Left renal cortex interstitium (tissue), 4 donors: ENCODE data around the gene GPR157. TPM values are rescaled to one million over a fixed set of nuclear protein-coding genes. Genes with fewer than 3 reads are reported as not detected.
"Not testable (repeated sequence)": the region's sequence is repeated elsewhere in the genome, so short reads cannot be mapped to it uniquely, and the experiment has no call there.

ENCODE experiments used
- DNase-seq, 4 donors: peaks; one replicate each; pipeline ENCODE4 v3.0.0-alpha.2; 2013; ENCODE audit warnings: low read depth in 4 of 4, low spot score in 2 of 4, missing footprints in 1 of 4
- polyA plus RNA-seq, 4 donors: library from polyadenylated mRNA; unstranded; fragments of 120-200 nt; gene quantifications; one replicate each; pipeline ENCODE4 v1.2.1, GENCODE V29; 2013; ENCODE audit not compliant: insufficient read length in 4 of 4

Gene GPR157
- polyA plus RNA-seq, 4 donors: 1.3 to 3.0 (median 1.4) TPM

GRCh38 chr1:9095818-9096217 lies 33.1 kb downstream of the GPR157 start:
- DNase-seq: no peak

- DNase-seq: not testable (repeated sequence)
Observed at GRCh38 chr1:9093996-9094595, 34.8 kb downstream of the GPR157 start.

GRCh38 chr1:9093581-9093980 lies 35.3 kb downstream of the GPR157 start:
- no peak for DNase-seq

- DNase-seq: no peak
Observed at GRCh38 chr1:9093091-9093490, 35.8 kb downstream of the GPR157 start.

GRCh38 chr1:9088807-9089206 lies 40.1 kb downstream of the GPR157 start:
- DNase-seq: no peak

GRCh38 chr1:9087411-9088125 lies 41.3 kb downstream of the GPR157 start:
- DNase-seq: no peak

- DNase-seq: no peak
Observed at GRCh38 chr1:9086796-9087195, 42.1 kb downstream of the GPR157 start.

- no peak for DNase-seq
Observed at GRCh38 chr1:9086045-9086444, 42.9 kb downstream of the GPR157 start.

GRCh38 chr1:9085306-9085940 lies 43.5 kb downstream of the GPR157 start:
- DNase-seq: no peak

GRCh38 chr1:9084906-9085305 lies 44.0 kb downstream of the GPR157 start:
- DNase-seq: no peak

GRCh38 chr1:9081473-9081872 lies 47.4 kb downstream of the GPR157 start:
- DNase-seq: no peak

GRCh38 chr1:9080705-9081291 lies 48.1 kb downstream of the GPR157 start:
- DNase-seq: no peak

GRCh38 chr1:9079988-9080704 lies 48.8 kb downstream of the GPR157 start:
- no peak for DNase-seq

GRCh38 chr1:9078752-9079500 lies 50.0 kb downstream of the GPR157 start:
- DNase-seq: no peak

- DNase-seq: no peak
Observed at GRCh38 chr1:9078015-9078751, 50.7 kb downstream of the GPR157 start.

- DNase-seq: peak; percentile 24 to 55 (median 50)
Observed at GRCh38 chr1:9075022-9075421, 53.9 kb downstream of the GPR157 start.

- DNase-seq: no peak
Observed at GRCh38 chr1:9073143-9073542, 55.8 kb downstream of the GPR157 start.

GRCh38 chr1:9071554-9072235 lies 57.2 kb downstream of the GPR157 start:
- DNase-seq: no peak

- no peak for DNase-seq
Observed at GRCh38 chr1:9070486-9070885, 58.4 kb downstream of the GPR157 start.
